ENCODE measurements around the gene DENND10. TPM values are rescaled to one million over a fixed set of nuclear protein-coding genes. Genes with fewer than 3 reads are reported as not detected.

DENND10 gene
- total and polyA plus RNA-seq, 4 donors, result 17.9 to 37.7 (median 27.3) TPM

DNA sequence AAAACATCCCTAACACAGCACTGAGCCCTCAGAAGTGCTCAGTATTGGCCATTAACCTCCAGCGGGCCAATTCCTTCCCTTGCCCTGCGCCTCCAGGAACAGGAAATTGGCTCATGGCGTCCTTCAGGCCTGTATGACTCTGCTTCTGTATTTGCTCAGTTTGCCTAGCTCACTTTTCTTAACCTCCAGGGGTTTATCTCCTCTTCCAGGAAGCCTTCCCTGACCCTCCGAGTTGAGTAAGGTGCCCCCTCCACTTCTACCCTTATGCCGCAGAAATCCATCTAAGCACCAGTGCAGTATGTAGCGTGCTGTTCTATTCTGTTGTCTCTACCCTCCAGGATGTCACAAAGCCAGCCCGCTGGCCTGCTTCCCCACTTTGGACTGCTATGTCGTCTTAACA lies 62.7 kb downstream of the DENND10 start:
- peak overlapping the region; percentile 94 to 95 for H3K27ac ChIP-seq (ENCODE audit: low read depth in 1 of 2, low read length in 2 of 2)
- H3K9ac ChIP-seq (ENCODE audit: low read depth in 1 of 2, low read length in 2 of 2), result no peak overlapping the region
- H3K4me1 ChIP-seq (ENCODE audit: control insufficient read depth in 4 of 4, insufficient read depth in 4 of 4, low read length in 3 of 4), result peaks cover 0 to 20% (median 7%) of the 10 kb centered on the region in 4 donors
- peaks cover 2 to 29% (median 25%) of the 10 kb centered on the region in 4 donors for H3K36me3 ChIP-seq (ENCODE audit: control insufficient read depth in 4 of 4, insufficient read depth in 3 of 4, low read depth in 1 of 4, low read length in 3 of 4)
- WGBS, result 68% methylated on average over 8 of the region's 8 CpGs
- no peak for DNase-seq (ENCODE audit: low spot score)
- TF ChIP-seq, protein P1, sequence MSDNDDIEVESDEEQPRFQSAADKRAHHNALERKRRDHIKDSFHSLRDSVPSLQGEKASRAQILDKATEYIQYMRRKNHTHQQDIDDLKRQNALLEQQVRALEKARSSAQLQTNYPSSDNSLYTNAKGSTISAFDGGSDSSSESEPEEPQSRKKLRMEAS (IDR thresholded peaks at IDR 0.05), result no peak
- TF ChIP-seq JUND (IDR thresholded peaks at IDR 0.05) (no peak), GABPA (IDR thresholded peaks at IDR 0.05 in 1 of 2, conservative IDR thresholded peaks at IDR 0.05 in 1 of 2) (no peak), FOXA2 (IDR thresholded peaks at IDR 0.05) (no peak), NR2F2 (IDR thresholded peaks at IDR 0.05) (no peak), TAF1 (conservative IDR thresholded peaks at IDR 0.05) (no peak)
- TF ChIP-seq, protein P2, sequence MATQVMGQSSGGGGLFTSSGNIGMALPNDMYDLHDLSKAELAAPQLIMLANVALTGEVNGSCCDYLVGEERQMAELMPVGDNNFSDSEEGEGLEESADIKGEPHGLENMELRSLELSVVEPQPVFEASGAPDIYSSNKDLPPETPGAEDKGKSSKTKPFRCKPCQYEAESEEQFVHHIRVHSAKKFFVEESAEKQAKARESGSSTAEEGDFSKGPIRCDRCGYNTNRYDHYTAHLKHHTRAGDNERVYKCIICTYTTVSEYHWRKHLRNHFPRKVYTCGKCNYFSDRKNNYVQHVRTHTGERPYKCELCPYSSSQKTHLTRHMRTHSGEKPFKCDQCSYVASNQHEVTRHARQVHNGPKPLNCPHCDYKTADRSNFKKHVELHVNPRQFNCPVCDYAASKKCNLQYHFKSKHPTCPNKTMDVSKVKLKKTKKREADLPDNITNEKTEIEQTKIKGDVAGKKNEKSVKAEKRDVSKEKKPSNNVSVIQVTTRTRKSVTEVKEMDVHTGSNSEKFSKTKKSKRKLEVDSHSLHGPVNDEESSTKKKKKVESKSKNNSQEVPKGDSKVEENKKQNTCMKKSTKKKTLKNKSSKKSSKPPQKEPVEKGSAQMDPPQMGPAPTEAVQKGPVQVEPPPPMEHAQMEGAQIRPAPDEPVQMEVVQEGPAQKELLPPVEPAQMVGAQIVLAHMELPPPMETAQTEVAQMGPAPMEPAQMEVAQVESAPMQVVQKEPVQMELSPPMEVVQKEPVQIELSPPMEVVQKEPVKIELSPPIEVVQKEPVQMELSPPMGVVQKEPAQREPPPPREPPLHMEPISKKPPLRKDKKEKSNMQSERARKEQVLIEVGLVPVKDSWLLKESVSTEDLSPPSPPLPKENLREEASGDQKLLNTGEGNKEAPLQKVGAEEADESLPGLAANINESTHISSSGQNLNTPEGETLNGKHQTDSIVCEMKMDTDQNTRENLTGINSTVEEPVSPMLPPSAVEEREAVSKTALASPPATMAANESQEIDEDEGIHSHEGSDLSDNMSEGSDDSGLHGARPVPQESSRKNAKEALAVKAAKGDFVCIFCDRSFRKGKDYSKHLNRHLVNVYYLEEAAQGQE (IDR thresholded peaks at IDR 0.05), result no peak
- TF ChIP-seq, protein P3, sequence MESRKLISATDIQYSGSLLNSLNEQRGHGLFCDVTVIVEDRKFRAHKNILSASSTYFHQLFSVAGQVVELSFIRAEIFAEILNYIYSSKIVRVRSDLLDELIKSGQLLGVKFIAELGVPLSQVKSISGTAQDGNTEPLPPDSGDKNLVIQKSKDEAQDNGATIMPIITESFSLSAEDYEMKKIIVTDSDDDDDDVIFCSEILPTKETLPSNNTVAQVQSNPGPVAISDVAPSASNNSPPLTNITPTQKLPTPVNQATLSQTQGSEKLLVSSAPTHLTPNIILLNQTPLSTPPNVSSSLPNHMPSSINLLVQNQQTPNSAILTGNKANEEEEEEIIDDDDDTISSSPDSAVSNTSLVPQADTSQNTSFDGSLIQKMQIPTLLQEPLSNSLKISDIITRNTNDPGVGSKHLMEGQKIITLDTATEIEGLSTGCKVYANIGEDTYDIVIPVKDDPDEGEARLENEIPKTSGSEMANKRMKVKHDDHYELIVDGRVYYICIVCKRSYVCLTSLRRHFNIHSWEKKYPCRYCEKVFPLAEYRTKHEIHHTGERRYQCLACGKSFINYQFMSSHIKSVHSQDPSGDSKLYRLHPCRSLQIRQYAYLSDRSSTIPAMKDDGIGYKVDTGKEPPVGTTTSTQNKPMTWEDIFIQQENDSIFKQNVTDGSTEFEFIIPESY (IDR thresholded peaks at IDR 0.05), result no peak
- TF ChIP-seq, protein P4, sequence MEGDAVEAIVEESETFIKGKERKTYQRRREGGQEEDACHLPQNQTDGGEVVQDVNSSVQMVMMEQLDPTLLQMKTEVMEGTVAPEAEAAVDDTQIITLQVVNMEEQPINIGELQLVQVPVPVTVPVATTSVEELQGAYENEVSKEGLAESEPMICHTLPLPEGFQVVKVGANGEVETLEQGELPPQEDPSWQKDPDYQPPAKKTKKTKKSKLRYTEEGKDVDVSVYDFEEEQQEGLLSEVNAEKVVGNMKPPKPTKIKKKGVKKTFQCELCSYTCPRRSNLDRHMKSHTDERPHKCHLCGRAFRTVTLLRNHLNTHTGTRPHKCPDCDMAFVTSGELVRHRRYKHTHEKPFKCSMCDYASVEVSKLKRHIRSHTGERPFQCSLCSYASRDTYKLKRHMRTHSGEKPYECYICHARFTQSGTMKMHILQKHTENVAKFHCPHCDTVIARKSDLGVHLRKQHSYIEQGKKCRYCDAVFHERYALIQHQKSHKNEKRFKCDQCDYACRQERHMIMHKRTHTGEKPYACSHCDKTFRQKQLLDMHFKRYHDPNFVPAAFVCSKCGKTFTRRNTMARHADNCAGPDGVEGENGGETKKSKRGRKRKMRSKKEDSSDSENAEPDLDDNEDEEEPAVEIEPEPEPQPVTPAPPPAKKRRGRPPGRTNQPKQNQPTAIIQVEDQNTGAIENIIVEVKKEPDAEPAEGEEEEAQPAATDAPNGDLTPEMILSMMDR (IDR thresholded peaks at IDR 0.05; ENCODE audit: low read depth, low read length, missing input control), result no peak
- no peaks in the 10 kb centered on the region for H3K27me3 ChIP-seq (ENCODE audit: control insufficient read depth in 4 of 4, insufficient read depth in 4 of 4, low read length in 3 of 4)
- H3K4me3 ChIP-seq (ENCODE audit: low read depth in 1 of 3, low read length in 3 of 3), result no peak overlapping the region
- no peaks in the 10 kb centered on the region for H3K9me3 ChIP-seq (ENCODE audit: control insufficient read depth in 4 of 4, low read length in 3 of 4)

DNA sequence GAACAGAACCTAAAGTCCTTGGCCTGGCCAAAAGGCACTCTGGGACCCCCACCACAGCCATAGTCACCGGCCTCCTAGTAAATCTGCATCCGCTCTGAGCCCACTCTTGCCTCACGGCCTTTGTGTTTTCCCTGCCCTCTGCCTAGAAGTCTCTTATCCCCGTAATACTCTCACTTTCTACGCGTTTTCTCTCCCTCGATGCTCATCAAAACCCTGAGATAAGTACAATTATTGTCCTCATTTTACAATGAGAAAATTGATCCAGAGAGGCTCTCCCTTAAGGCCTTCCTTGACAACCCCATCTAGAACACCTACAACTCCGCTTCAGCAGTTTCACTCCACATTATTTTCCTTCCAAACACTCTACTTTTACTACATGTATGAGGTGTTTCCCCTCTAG lies 63.1 kb downstream of the DENND10 start:
- Histone ChIP-seq H3K27ac (ENCODE audit: low read depth in 1 of 2, low read length in 2 of 2) (peak overlapping the region in 1 of 2 donors; percentile 94), H3K4me1 (ENCODE audit: control insufficient read depth in 4 of 4, insufficient read depth in 4 of 4, low read length in 3 of 4) (peaks cover 0 to 20% (median 7%) of the 10 kb centered on the region in 4 donors), H3K27me3 (ENCODE audit: control insufficient read depth in 4 of 4, insufficient read depth in 4 of 4, low read length in 3 of 4) (no peaks in the 10 kb centered on the region), H3K9ac (ENCODE audit: low read depth in 1 of 2, low read length in 2 of 2) (no peak overlapping the region), H3K4me3 (ENCODE audit: low read depth in 1 of 3, low read length in 3 of 3) (no peak overlapping the region), H3K9me3 (ENCODE audit: control insufficient read depth in 4 of 4, low read length in 3 of 4) (no peaks in the 10 kb centered on the region), H3K36me3 (ENCODE audit: control insufficient read depth in 4 of 4, insufficient read depth in 3 of 4, low read depth in 1 of 4, low read length in 3 of 4) (peaks cover 3 to 33% (median 29%) of the 10 kb centered on the region in 4 donors)
- WGBS, result 82% methylated on average over 8 of the region's 8 CpGs
- DNase-seq (ENCODE audit: low spot score), result no peak
- no peak for TF ChIP-seq SP1 (IDR thresholded peaks at IDR 0.05)
- no peak for TF ChIP-seq RXRA (IDR thresholded peaks at IDR 0.05)
- TF ChIP-seq TAF1 (conservative IDR thresholded peaks at IDR 0.05), result no peak
- TF ChIP-seq, protein P5, sequence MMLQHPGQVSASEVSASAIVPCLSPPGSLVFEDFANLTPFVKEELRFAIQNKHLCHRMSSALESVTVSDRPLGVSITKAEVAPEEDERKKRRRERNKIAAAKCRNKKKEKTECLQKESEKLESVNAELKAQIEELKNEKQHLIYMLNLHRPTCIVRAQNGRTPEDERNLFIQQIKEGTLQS (IDR thresholded peaks at IDR 0.05), result no peak
- no peak for TF ChIP-seq NR2F2 (IDR thresholded peaks at IDR 0.05)
- TF ChIP-seq GABPA (IDR thresholded peaks at IDR 0.05 in 1 of 2, conservative IDR thresholded peaks at IDR 0.05 in 1 of 2), result no peak
- no peak for TF ChIP-seq RAD21 (IDR thresholded peaks at IDR 0.05)
- no peak for TF ChIP-seq FOXA2 (IDR thresholded peaks at IDR 0.05)
- TF ChIP-seq, protein P2 (IDR thresholded peaks at IDR 0.05), result no peak
- TF ChIP-seq, protein P3 (IDR thresholded peaks at IDR 0.05), result no peak
- TF ChIP-seq FOXA1 (IDR thresholded peaks at IDR 0.05), result no peak
- TF ChIP-seq HNF4A (conservative IDR thresholded peaks at IDR 0.05), result no peak
- no peak for TF ChIP-seq HNF4G (IDR thresholded peaks at IDR 0.05)
- TF ChIP-seq YY1 (IDR thresholded peaks at IDR 0.05), result no peak
